Activated CD4-positive, alpha-beta T cell treated with anti-CD3 and anti-CD28 coated beads for 48 hours (primary cell): Measurements from ENCODE around the gene METTL23.

Experiments used
- DNase-seq: peaks from one replicate; pipeline ENCODE4 v3.0.0-alpha.2; 2020

METTL23 gene

DNA sequence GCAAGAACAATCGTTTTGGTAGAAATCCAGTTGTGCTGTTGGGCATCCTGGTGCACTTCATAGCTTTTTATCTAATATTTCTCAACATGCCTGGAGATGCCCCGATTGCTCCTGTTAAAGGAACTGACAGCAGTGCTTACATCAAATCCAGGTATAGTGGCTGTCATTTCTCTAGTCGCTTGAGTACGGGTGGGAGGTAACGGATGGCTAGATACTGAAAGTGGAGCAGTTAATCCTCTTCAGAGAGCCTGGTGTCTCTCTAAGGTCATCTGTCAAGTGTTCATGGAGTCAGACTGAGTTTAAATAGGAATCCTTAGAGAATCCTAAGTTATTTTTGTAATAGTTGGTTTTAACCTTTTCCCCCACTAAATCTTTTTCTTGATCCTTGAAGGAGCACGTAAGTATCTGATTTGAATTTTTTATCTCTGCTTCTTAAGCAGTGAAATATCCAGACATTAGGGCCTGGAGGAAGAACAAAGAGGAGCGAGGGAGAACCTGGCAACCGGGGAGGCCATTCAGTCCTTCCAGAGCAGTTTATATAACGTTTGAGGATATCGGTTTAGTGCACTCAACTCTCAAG lies 48.5 kb downstream of the METTL23 start:
- DNase-seq, result no peak

DNA sequence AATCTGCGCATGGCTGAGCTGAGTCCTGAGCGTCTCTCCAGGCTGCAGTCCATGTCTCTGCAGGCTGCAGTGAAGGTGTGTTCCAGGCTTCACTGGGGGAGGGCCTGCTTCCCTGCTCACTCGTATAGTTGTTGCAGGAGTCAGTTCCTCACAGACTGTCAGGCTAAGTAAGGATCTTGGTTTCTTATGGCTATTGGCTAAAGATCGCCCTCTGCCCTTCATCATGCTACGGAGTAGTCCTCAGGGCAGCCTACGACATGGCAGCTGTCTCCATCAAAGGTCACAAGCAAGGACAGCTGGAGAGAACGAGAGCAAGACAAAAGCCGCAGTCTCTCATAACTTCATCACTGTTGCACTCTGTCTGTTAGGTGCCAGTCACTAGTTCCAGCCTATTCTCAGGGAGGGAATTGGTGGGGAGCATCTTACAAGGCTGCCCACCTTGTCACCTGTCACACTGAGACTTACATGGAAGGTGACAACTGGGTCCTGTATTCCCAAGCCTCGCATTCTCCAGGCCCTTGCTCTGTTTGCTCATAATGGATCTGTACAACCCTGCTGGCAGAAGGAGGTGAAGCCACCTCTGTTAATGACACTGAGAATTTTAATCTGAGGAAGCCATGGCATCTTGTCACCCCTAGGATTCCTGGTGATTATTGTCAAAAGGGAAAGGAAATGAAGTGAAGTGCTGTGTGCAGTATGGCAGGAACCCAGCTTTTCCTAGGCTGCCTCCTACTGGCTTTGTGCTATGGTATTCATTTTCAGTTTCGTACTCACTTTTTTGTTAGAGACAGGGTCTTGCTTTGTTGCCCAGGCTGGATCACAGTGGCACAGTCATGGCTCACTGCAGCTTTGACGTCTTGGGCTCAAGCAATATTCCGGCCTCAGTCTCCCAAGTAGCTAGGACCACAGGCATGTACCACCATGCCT lies 54.7 kb downstream of the METTL23 start:
- DNase-seq, result no peak

GRCh38 chr17:76783146-76783545 lies 56.5 kb downstream of the METTL23 start:
- no peak for DNase-seq
